ENCODE measurements around the gene SCN8A. TPM values are rescaled to one million over a fixed set of nuclear protein-coding genes. Genes with fewer than 3 reads are reported as not detected.
"Not testable (repeated sequence)": the region's sequence is repeated elsewhere in the genome, so short reads cannot be mapped to it uniquely, and the experiment has no call there.

SCN8A gene
- total RNA-seq, 1 experiment from 2014 or later: 3.3 TPM

- DNase-seq (ENCODE audit: low read depth): peak; percentile 65
Observed at GRCh38 chr12:51622564-51622963, 31.5 kb downstream of the SCN8A start.

- no peak for DNase-seq (ENCODE audit: low read depth)
Observed at GRCh38 chr12:51625370-51625769, 34.3 kb downstream of the SCN8A start.

DNA sequence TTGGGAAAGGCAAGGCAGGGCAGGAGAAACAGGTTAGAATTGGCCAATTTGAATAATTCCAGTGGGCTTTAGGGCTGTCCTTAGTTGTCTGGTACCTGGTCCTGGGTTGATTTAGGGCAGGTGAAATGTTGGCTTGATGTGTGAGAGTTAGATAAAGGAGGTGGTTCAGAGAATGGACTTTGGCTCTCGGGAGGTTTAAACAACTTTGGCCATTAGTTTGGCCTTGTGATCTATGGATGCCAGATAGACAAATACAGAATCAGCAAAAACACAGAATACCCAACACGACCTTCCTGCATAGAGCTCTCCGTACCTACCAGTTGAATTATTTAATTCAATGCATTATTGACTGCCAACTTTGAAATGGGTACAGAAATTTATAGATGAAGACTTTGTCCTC, 35.1 kb downstream of the SCN8A start:
- DNase-seq (ENCODE audit: low read depth): no peak

GRCh38 chr12:51626629-51627028, 35.6 kb downstream of the SCN8A start:
- DNase-seq (ENCODE audit: low read depth): no peak

DNA sequence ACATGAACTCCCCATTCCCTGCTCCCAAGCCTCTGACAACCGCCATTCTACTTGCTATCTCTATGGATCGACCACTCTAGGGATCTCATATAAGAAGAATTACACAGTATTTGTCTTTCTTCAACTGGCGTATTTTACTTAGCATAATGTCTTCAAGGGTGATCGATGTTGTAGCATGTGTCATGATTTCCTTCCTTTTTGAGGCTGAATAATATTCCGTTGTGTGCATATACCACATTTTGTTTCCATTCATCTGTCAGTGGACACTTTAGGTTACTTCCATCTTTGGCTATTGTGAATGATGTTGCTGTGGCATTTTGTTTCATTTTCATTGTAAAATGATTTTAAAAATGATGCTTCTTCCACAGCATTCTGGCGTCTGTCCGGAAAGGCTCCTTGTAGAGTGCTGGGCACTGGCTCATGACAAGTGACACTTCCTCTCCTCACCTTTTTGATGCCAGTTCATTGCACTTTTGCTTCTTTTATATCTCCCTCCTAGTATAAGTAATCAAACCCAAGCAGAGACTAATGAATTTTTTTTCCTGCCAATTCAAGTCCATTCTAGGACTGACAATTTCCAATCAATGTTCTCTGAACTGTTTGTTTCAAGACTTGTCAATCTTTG, 39.3 kb downstream of the SCN8A start:
- no peak for DNase-seq (ENCODE audit: low read depth)

GRCh38 chr12:51630986-51631385, 40.0 kb downstream of the SCN8A start:
- no peak for DNase-seq (ENCODE audit: low read depth)

DNA sequence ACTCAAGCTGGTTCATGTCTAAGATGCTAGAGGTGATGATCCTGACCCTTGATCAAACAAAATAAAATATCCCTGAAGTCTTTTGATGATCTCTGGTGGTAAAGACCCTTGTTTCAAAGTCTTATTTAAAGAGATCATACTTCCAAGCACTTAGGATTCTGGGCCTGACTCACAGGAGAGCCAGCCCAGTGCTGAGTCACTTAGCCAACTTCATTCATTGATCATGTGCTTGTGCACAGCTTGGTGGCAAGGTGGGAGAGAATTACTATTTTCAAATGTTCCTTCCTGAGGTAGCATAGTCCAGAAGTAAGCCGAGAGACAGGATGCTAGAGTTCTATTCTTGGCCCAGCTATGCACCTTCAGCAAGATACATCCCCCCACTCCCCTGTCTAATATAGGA, 40.6 kb downstream of the SCN8A start:
- peak; percentile 77 for DNase-seq (ENCODE audit: low read depth)

- no peak for DNase-seq (ENCODE audit: low read depth)
Observed at GRCh38 chr12:51632623-51633022, 41.6 kb downstream of the SCN8A start.

DNA sequence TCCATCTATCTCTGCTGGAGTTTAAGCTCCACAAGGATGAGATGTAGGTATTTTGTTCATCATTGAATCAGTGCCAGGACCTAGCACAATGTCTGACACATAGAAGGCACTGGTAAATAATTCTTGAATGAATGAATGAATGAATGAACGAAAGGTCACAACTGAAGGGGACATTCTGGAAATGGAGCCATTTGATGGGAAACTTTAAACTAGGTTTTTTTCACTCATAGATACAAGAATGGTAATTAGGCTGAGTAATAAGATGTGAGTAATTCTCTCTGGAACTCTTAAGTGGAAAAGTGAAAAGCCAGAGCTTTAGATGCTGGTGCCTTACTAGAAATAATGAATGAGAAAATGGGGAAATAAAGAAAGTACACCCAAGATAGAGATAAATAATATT, 44.3 kb downstream of the SCN8A start:
- DNase-seq (ENCODE audit: low read depth): no peak

DNA sequence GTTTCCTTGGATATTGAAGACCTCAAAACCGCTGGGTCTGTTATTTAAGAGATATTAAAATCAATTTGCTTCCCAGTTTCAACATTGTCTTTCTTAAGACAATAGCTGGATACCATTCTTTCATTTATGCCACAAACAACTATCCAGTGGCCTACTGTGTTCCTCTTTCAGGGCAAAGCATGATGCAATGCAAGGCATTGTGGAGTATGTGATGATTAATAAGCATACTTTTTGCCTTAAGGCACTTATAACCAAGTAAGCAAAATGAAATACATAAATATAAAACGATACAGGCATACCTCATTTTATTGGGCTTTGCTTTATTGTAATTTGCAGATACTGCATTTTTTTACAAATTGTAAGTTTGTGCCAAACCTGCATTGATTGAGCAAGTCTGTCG, 45.5 kb downstream of the SCN8A start:
- no peak for DNase-seq (ENCODE audit: low read depth)

DNA sequence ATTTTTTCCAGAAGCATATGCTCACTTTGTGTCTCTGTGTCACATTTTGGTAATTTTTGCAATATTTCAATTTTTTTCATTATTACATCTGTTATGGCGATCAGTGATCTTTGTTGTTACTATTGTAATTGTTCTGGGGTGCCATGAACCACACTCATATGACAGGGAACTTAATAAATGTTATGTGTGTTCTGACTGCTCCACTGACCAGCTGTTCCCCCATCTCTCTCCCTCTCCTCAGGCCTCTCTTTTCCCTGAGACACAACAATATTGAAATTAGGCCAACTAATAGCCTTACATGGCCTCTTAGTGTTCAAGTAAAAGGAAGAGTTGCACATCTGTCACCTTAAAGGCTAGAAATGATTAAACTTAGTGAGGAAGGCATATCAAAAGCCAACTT, 46.0 kb downstream of the SCN8A start:
- no peak for DNase-seq (ENCODE audit: low read depth)

GRCh38 chr12:51639361-51639760, 48.3 kb downstream of the SCN8A start:
- DNase-seq (ENCODE audit: low read depth): no peak

GRCh38 chr12:51642286-51642685, 51.3 kb downstream of the SCN8A start:
- no peak for DNase-seq (ENCODE audit: low read depth)

GRCh38 chr12:51643951-51644350, 52.9 kb downstream of the SCN8A start:
- DNase-seq (ENCODE audit: low read depth): no peak

- DNase-seq (ENCODE audit: low read depth): not testable (repeated sequence)
Observed at GRCh38 chr12:51644691-51645090, 53.7 kb downstream of the SCN8A start.

DNA sequence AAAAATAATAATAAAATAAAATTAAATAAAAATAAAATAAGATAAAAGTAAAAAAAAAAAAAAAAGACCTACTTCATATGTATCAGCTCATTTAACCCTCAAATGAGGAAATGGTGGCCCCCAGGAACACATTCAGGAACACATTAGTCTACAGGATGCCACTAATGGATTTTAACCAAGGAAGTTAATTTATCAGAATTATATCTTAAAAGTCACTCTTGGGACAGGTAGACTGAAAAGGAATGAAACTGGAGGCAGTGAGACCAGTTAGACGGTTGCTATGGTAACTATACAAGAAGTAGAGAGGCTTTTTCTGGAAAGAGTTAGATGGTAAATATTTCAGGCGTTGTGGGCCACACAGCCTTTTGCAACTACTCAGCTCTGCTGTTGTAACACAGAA, 54.9 kb downstream of the SCN8A start:
- DNase-seq (ENCODE audit: low read depth): no peak

DNA sequence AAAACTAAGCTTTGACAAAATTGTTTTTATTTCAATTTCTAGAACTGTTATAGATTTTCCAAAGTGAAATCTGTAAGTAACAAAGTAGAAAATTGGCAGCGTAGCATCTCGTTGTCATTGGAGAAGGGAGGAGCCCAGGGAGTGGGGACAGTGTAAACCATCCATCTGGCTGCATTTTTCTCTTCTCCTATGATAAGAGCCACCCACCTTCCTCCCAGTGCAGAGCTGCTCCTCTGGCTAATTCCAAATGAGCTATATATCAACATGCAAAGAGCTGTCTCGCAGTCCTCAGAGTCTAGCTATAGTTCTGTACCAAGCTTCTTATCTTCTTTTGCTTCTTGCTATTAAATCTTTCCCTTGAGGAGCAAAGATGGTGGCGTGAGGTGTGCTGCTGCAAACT, 56.6 kb downstream of the SCN8A start:
- DNase-seq (ENCODE audit: low read depth): no peak

GRCh38 chr12:51653431-51653830, 62.4 kb downstream of the SCN8A start:
- DNase-seq (ENCODE audit: low read depth): no peak

- peak; percentile 49 for DNase-seq (ENCODE audit: low read depth)
Observed at GRCh38 chr12:51661199-51661598, 70.2 kb downstream of the SCN8A start.

GRCh38 chr12:51661836-51662235, 70.8 kb downstream of the SCN8A start:
- no peak for DNase-seq (ENCODE audit: low read depth)

GRCh38 chr12:51662728-51663154, 71.7 kb downstream of the SCN8A start:
- DNase-seq (ENCODE audit: low read depth): no peak

GRCh38 chr12:51663390-51663789, 72.4 kb downstream of the SCN8A start:
- DNase-seq (ENCODE audit: low read depth): no peak

DNA sequence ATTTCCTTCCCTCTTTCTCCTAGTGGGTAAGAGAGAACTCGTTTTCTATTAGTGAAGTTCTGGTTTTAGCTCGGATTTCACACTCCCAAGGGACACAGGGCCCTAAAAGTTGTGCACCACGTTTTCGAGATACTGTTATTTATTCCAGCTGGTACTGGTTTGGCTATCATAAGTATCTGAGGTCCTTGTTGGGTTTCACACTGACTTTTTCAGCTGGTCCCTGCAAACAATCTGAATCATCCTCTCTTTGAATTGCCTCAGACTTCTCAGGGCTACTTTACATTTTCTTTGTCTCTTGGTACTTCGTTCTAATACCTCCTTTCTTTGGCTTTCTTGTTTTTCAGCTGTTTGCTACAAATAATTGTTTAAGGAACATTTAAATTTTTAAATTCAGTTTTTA, 75.7 kb downstream of the SCN8A start:
- no peak for DNase-seq (ENCODE audit: low read depth)

DNA sequence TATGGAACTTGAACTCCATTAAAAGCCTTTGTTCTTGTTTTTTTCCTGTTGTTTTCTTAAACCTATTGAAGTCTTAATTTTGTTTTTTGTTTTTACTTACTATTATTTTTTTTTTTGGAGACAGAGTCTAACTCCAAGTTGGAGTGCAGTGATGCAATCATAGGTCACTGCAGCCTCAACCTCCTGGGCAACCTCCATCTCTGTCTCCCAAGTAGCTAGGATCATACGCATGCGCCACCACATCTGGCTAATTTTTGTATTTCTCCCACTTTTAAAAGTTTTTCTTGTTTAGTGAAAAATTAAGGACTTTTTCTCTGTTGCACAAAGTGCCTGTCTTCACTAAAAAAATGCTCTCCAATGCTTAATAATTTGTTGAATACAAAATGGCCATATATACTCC, 76.2 kb downstream of the SCN8A start:
- no peak for DNase-seq (ENCODE audit: low read depth)

Measured in HT1080 (cell line).